ENCODE measurements around the gene ELAPOR1. TPM values are rescaled to one million over a fixed set of nuclear protein-coding genes. Genes with fewer than 3 reads are reported as not detected.
"Not testable (repeated sequence)": the region's sequence is repeated elsewhere in the genome, so short reads cannot be mapped to it uniquely, and the experiment has no call there.

Gene ELAPOR1
- total and polyA plus RNA-seq, 2 donors = 0.13 to 0.74 TPM

- Histone ChIP-seq H3K4me3 (ENCODE audit: low read depth, low read length) (no peak overlapping the region), H3K27ac (ENCODE audit: low read depth) (no peak overlapping the region), H3K36me3 (ENCODE audit: insufficient read depth) (no peaks in the 10 kb centered on the region), H3K4me1 (ENCODE audit: insufficient read depth) (no peaks in the 10 kb centered on the region)
- 79% methylated on average over 6 of the region's 6 CpGs for WGBS
- DNase-seq (ENCODE audit: extremely low spot score) = no peak
Measured at GRCh38 chr1:109136766-109137165, 22.9 kb downstream of the ELAPOR1 start.

GRCh38 chr1:109137958-109138357 is 24.0 kb downstream of the ELAPOR1 start:
- Histone ChIP-seq H3K36me3 (ENCODE audit: insufficient read depth) (no peaks in the 10 kb centered on the region), H3K4me1 (ENCODE audit: insufficient read depth) (no peaks in the 10 kb centered on the region), H3K4me3 (ENCODE audit: low read depth, low read length) (no peak overlapping the region), H3K27ac (ENCODE audit: low read depth) (no peak overlapping the region)
- WGBS = 77% methylated on average over 3 of the region's 3 CpGs
- DNase-seq (ENCODE audit: extremely low spot score) = no peak

GRCh38 chr1:109138358-109138757 is 24.4 kb downstream of the ELAPOR1 start:
- Histone ChIP-seq H3K4me3 (ENCODE audit: low read depth, low read length) (no peak overlapping the region), H3K4me1 (ENCODE audit: insufficient read depth) (no peaks in the 10 kb centered on the region), H3K36me3 (ENCODE audit: insufficient read depth) (no peaks in the 10 kb centered on the region), H3K27ac (ENCODE audit: low read depth) (no peak overlapping the region)
- DNase-seq (ENCODE audit: extremely low spot score) = no peak
- 82% methylated on average over 3 of the region's 3 CpGs for WGBS

- WGBS = 60% methylated on average over 3 of the region's 3 CpGs
- H3K36me3 ChIP-seq (ENCODE audit: insufficient read depth) = no peaks in the 10 kb centered on the region
- no peak overlapping the region for H3K4me3 ChIP-seq (ENCODE audit: low read depth, low read length)
- H3K27ac ChIP-seq (ENCODE audit: low read depth) = no peak overlapping the region
- no peak for DNase-seq (ENCODE audit: extremely low spot score)
- H3K4me1 ChIP-seq (ENCODE audit: insufficient read depth) = no peaks in the 10 kb centered on the region
Measured at GRCh38 chr1:109140392-109140791, 26.5 kb downstream of the ELAPOR1 start.

- WGBS = 77% methylated on average over 5 of the region's 5 CpGs
- no peak overlapping the region for H3K27ac ChIP-seq (ENCODE audit: low read depth)
- no peaks in the 10 kb centered on the region for H3K36me3 ChIP-seq (ENCODE audit: insufficient read depth)
- H3K4me1 ChIP-seq (ENCODE audit: insufficient read depth) = no peaks in the 10 kb centered on the region
- no peak overlapping the region for H3K4me3 ChIP-seq (ENCODE audit: low read depth, low read length)
- DNase-seq (ENCODE audit: extremely low spot score) = no peak
Measured at GRCh38 chr1:109142260-109142659, 28.3 kb downstream of the ELAPOR1 start.

- DNase-seq (ENCODE audit: extremely low spot score); H3K36me3 ChIP-seq (ENCODE audit: insufficient read depth); H3K27ac ChIP-seq (ENCODE audit: low read depth); H3K4me3 ChIP-seq (ENCODE audit: low read depth, low read length); H3K4me1 ChIP-seq (ENCODE audit: insufficient read depth): not testable (repeated sequence)
- WGBS = 84% methylated on average over 6 of the region's 6 CpGs
Measured at GRCh38 chr1:109142725-109143124, 28.8 kb downstream of the ELAPOR1 start.

GRCh38 chr1:109148987-109149561 is 35.2 kb downstream of the ELAPOR1 start:
- Histone ChIP-seq H3K4me3 (ENCODE audit: low read depth, low read length) (no peak overlapping the region), H3K4me1 (ENCODE audit: insufficient read depth) (no peaks in the 10 kb centered on the region), H3K36me3 (ENCODE audit: insufficient read depth) (no peaks in the 10 kb centered on the region), H3K27ac (ENCODE audit: low read depth) (no peak overlapping the region)
- 52% methylated on average over 10 of the region's 10 CpGs for WGBS
- DNase-seq (ENCODE audit: extremely low spot score) = no peak

- H3K36me3 ChIP-seq (ENCODE audit: insufficient read depth) = no peaks in the 10 kb centered on the region
- WGBS = 79% methylated on average over 17 of the region's 17 CpGs
- no peak overlapping the region for H3K4me3 ChIP-seq (ENCODE audit: low read depth, low read length)
- DNase-seq (ENCODE audit: extremely low spot score) = no peak
- H3K27ac ChIP-seq (ENCODE audit: low read depth) = no peak overlapping the region
- no peaks in the 10 kb centered on the region for H3K4me1 ChIP-seq (ENCODE audit: insufficient read depth)
Measured at GRCh38 chr1:109149874-109150601, 36.1 kb downstream of the ELAPOR1 start.

GRCh38 chr1:109151146-109151990 is 37.5 kb downstream of the ELAPOR1 start:
- WGBS = 71% methylated on average over 5 of the region's 5 CpGs
- DNase-seq (ENCODE audit: extremely low spot score) = no peak
- no peaks in the 10 kb centered on the region for H3K36me3 ChIP-seq (ENCODE audit: insufficient read depth)
- no peak overlapping the region for H3K27ac ChIP-seq (ENCODE audit: low read depth)
- no peaks in the 10 kb centered on the region for H3K4me1 ChIP-seq (ENCODE audit: insufficient read depth)
- H3K4me3 ChIP-seq (ENCODE audit: low read depth, low read length) = no peak overlapping the region

GRCh38 chr1:109152196-109152595 is 38.3 kb downstream of the ELAPOR1 start:
- no peak overlapping the region for H3K27ac ChIP-seq (ENCODE audit: low read depth)
- no peak for DNase-seq (ENCODE audit: extremely low spot score)
- no peaks in the 10 kb centered on the region for H3K4me1 ChIP-seq (ENCODE audit: insufficient read depth)
- H3K36me3 ChIP-seq (ENCODE audit: insufficient read depth) = no peaks in the 10 kb centered on the region
- H3K4me3 ChIP-seq (ENCODE audit: low read depth, low read length) = no peak overlapping the region

GRCh38 chr1:109156916-109157385 is 43.0 kb downstream of the ELAPOR1 start:
- Histone ChIP-seq H3K4me3 (ENCODE audit: low read depth, low read length) (no peak overlapping the region), H3K36me3 (ENCODE audit: insufficient read depth) (no peaks in the 10 kb centered on the region), H3K27ac (ENCODE audit: low read depth) (no peak overlapping the region), H3K4me1 (ENCODE audit: insufficient read depth) (no peaks in the 10 kb centered on the region)
- WGBS = 95% methylated on average over 2 of the region's 2 CpGs
- no peak for DNase-seq (ENCODE audit: extremely low spot score)

GRCh38 chr1:109158433-109158832 is 44.5 kb downstream of the ELAPOR1 start:
- no peaks in the 10 kb centered on the region for H3K4me1 ChIP-seq (ENCODE audit: insufficient read depth)
- 81% methylated on average over 7 of the region's 7 CpGs for WGBS
- H3K36me3 ChIP-seq (ENCODE audit: insufficient read depth) = no peaks in the 10 kb centered on the region
- no peak for DNase-seq (ENCODE audit: extremely low spot score)
- no peak overlapping the region for H3K27ac ChIP-seq (ENCODE audit: low read depth)
- no peak overlapping the region for H3K4me3 ChIP-seq (ENCODE audit: low read depth, low read length)

- DNase-seq (ENCODE audit: extremely low spot score) = no peak
- WGBS = 92% methylated on average over 3 of the region's 3 CpGs
- Histone ChIP-seq H3K4me3 (ENCODE audit: low read depth, low read length) (no peak overlapping the region), H3K27ac (ENCODE audit: low read depth) (no peak overlapping the region), H3K4me1 (ENCODE audit: insufficient read depth) (no peaks in the 10 kb centered on the region), H3K36me3 (ENCODE audit: insufficient read depth) (no peaks in the 10 kb centered on the region)
Measured at GRCh38 chr1:109159326-109159725, 45.4 kb downstream of the ELAPOR1 start.

Measured in urinary bladder (tissue), 4 donors.